WERI-Rb-1 (cell line): ENCODE results near the gene RUVBL1.

Experiments used
- DNase-seq: peaks from one replicate; pipeline ENCODE4 v3.0.0-alpha.2; 2020
- H3K27ac ChIP-seq: fragments of 250-450 bp; sonication (Bioruptor Pico); 2 replicates; pipeline ENCODE4 v1.5.1; 2020; ENCODE audit warnings: mild to moderate bottlenecking, moderate library complexity
- H3K27me3 ChIP-seq: fragments of 250-450 bp; sonication (Bioruptor Pico); 2 replicates; pipeline ENCODE4 v1.5.1; 2021; ENCODE audit warnings: mild to moderate bottlenecking, low read depth, moderate library complexity; ENCODE audit not compliant: insufficient read depth, severe bottlenecking
- H3K36me3 ChIP-seq: fragments of 250-450 bp; sonication (Bioruptor Pico); 2 replicates; pipeline ENCODE4 v1.5.1; 2020; ENCODE audit warnings: mild to moderate bottlenecking, moderate library complexity
- H3K4me3 ChIP-seq: 2 replicates; pipeline ENCODE4 v1.5.1; 2011; ENCODE audit warnings: low read depth, mild to moderate bottlenecking, control low read depth, low read length
- H3K9me3 ChIP-seq: fragments of 250-450 bp; sonication (Bioruptor Pico); 2 replicates; pipeline ENCODE4 v1.5.1; 2021; ENCODE audit warnings: mild to moderate bottlenecking, moderate library complexity; ENCODE audit not compliant: severe bottlenecking
- TF ChIP-seq, protein P1 (sequence below): IDR thresholded peaks from 2 replicates; pipeline ENCODE4 v1.5.1; 2011; ENCODE audit warnings: low read depth, mild to moderate bottlenecking, control low read depth, inconsistent platforms, low read length

The RUVBL1 gene

DNA sequence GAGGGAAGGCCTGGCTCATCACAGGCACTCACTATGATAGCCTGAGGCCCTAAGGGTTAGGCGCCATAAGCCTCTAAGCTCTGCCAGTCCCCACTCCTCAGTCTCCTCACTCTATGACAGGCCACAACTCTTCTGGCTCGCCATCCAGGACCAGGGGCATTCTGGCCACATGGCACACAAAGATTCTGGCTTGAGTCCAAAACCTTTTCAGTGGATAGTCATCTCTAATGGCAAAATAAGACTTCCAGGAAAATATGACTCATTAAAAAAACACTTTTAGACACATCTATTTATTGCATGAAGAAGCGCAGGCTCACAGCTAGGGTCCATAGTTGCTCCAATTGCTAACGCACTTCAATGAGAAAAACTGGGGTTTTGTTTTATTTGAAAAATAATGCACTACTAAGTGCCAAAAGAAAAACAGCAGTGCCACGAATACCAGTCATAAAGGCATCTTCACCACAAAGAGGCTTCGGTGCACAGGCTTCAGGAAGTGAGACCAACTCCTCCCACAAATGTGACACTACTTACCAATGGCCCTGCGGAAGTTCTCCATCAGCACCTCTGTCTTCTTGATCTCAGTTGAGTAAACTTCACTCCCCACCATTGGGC, 11.1 kb downstream of the RUVBL1 start:
- H3K27me3 ChIP-seq, result no peaks in the 10 kb centered on the region
- TF ChIP-seq, protein P1, sequence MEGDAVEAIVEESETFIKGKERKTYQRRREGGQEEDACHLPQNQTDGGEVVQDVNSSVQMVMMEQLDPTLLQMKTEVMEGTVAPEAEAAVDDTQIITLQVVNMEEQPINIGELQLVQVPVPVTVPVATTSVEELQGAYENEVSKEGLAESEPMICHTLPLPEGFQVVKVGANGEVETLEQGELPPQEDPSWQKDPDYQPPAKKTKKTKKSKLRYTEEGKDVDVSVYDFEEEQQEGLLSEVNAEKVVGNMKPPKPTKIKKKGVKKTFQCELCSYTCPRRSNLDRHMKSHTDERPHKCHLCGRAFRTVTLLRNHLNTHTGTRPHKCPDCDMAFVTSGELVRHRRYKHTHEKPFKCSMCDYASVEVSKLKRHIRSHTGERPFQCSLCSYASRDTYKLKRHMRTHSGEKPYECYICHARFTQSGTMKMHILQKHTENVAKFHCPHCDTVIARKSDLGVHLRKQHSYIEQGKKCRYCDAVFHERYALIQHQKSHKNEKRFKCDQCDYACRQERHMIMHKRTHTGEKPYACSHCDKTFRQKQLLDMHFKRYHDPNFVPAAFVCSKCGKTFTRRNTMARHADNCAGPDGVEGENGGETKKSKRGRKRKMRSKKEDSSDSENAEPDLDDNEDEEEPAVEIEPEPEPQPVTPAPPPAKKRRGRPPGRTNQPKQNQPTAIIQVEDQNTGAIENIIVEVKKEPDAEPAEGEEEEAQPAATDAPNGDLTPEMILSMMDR, result no peak
- H3K27ac ChIP-seq, result no peak overlapping the region
- no peaks in the 10 kb centered on the region for H3K9me3 ChIP-seq
- peaks cover 42% of the 10 kb centered on the region for H3K36me3 ChIP-seq
- no peak for DNase-seq
- H3K4me3 ChIP-seq, result no peak overlapping the region

DNA sequence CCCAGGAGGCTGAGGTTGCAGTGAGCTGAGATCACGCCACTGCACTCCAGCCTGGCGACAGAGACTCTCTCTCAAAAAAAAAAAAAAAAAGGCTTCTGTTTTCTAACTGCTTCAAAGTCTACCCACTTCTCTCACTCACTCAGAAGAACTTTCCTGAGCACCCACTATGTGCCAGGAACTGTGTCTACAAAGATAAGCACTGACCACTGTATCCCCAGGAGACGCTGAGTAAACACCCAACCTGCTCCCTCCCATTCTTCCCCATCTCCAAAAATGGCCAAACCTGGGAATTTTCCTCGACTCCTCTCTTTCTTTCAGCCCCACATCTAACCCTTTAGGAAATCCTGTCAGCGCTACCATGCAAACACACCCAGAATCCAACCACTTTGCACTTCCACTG, 12.5 kb downstream of the RUVBL1 start:
- Histone ChIP-seq H3K27ac (no peak overlapping the region), H3K27me3 (no peaks in the 10 kb centered on the region), H3K9me3 (no peaks in the 10 kb centered on the region), H3K4me3 (no peak overlapping the region), H3K36me3 (peaks cover 49% of the 10 kb centered on the region)
- TF ChIP-seq, protein P1, result no peak
- no peak for DNase-seq

DNA sequence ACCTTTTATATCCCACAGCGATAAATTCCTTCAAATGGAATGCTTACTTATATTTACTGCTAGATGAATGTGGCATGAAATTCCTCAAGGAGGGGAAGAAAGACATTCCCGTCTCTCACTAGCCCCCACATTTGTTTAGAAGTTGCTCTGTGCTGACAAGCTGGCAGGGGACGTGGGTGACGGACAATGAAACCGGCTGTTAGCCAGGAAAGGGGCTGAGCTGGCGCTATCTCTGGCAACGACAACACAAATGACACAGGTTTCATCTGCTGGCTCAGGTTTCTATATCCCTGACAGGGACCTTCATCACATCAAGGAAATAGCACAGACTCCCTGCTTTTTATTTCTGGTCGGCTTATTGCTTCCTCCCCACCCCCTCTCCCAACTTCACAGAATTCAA, 15.8 kb downstream of the RUVBL1 start:
- TF ChIP-seq, protein P1, result no peak
- H3K36me3 ChIP-seq, result peaks cover 54% of the 10 kb centered on the region
- no peak for DNase-seq
- no peaks in the 10 kb centered on the region for H3K9me3 ChIP-seq
- H3K27ac ChIP-seq, result no peak overlapping the region
- H3K4me3 ChIP-seq, result no peak overlapping the region
- H3K27me3 ChIP-seq, result no peaks in the 10 kb centered on the region

DNA sequence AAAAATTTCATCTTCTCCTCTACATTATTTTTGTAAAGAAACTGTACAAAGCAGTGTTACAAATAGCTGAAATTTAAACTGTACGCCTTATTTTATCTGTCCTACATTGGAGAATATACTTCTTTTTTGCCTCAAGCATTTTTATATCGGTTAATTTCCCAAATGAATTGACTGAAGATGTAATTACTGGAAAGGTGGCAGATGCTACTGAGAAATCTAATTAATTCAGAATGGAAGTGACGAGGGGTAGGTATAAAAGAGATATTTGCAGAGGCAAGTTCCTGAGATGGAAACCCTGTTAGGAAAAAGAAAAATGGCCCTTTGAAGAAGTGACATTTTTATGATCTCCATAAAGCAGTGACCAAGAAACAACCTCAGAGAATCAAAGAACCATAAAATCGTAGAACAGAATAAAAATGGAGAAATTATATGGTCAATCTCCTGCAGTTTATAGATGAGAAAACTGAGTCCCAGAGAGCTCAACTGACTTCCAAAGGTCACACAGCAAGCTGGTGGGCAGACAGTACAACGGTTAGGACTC, 20.4 kb downstream of the RUVBL1 start:
- peaks cover 59% of the 10 kb centered on the region for H3K36me3 ChIP-seq

DNA sequence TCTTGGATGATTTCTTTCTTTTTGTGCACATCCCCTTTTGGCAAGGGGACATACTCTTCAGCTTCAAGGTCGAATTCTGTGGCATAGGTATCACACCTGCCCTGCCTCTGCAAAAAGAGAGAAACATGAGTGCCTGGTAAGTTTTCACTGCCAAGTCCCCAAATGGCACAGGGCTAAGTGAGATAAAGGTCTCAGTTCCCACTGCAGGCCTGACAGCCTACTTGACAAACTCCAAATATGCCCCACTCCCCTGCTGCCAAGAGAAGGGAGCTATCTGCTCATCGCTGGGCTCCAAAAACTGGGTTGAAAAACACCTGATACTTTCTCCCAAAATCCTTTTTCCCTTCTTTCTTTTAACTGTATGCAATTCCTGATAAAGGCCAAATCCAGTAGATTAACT, 23.0 kb downstream of the RUVBL1 start:
- TF ChIP-seq, protein P1, result no peak

More for the DNA sequence above, 20.4 kb downstream of the RUVBL1 start:
- TF ChIP-seq, protein P1, result no peak
- H3K4me3 ChIP-seq, result no peak overlapping the region
- H3K27me3 ChIP-seq, result no peaks in the 10 kb centered on the region
- DNase-seq, result no peak
- H3K27ac ChIP-seq, result no peak overlapping the region
- no peaks in the 10 kb centered on the region for H3K9me3 ChIP-seq

DNA sequence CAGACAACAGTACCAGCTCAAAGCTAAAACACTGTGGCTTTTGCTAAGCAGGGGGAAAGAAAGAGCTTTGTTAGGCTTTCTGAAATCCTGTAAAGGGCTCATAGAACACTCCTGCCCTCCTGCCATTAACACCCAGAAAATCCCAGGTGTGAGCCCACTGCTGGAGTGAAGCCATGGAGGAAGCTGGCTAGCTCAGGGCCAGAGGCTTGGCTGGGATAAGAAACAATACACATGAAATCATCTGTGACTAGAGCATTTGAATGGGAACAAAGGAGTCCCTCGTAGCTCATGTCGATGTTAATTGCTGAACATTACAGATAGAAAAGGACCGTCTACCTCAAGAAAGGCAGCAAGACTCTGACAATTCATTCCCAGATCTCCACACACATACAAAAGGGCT, 23.5 kb downstream of the RUVBL1 start:
- Histone ChIP-seq H3K4me3 (no peak overlapping the region), H3K9me3 (no peaks in the 10 kb centered on the region), H3K27ac (no peak overlapping the region), H3K27me3 (no peaks in the 10 kb centered on the region), H3K36me3 (peaks cover 76% of the 10 kb centered on the region)
- DNase-seq, result no peak
- TF ChIP-seq, protein P1, result no peak

More for the DNA sequence above, 23.0 kb downstream of the RUVBL1 start:
- Histone ChIP-seq H3K27ac (no peak overlapping the region), H3K36me3 (peaks cover 71% of the 10 kb centered on the region), H3K27me3 (no peaks in the 10 kb centered on the region), H3K4me3 (no peak overlapping the region), H3K9me3 (no peaks in the 10 kb centered on the region)
- no peak for DNase-seq
